Activated CD8-positive, alpha-beta T cell treated with anti-CD3 and anti-CD28 coated beads for 36 hours (primary cell): ENCODE data around the gene MYDGF. TPM values are rescaled to one million over a fixed set of nuclear protein-coding genes. Genes with fewer than 3 reads are reported as not detected.
A peak's percentile ranks its signal among the peaks of the same experiment; 100 is the strongest.

Experiments
- ATAC-seq: fragments of 200-7000 bp; cut with Tn5 transposase; one replicate; pipeline ENCODE4 v1.10.0; 2021; ENCODE audit warnings: mild to moderate bottlenecking, moderate library complexity
- CTCF ChIA-PET: fragments of 350-600 bp; sonication (Branson Sonifier 250); formaldehyde crosslinking; loops from one replicate; lab custom pipeline; 2021; ENCODE audit warnings: antibody characterized with exemption; lab: Charles Lee
- POLR2A ChIA-PET: fragments of 350-600 bp; sonication (Branson Sonifier 250); formaldehyde crosslinking; loops from one replicate; lab custom pipeline; 2021; ENCODE audit warnings: antibody characterized with exemption; lab: Charles Lee
- DNase-seq: peaks from one replicate; pipeline ENCODE4 v3.0.0-alpha.2; 2020
- H3K27ac Mint-ChIP-seq: one replicate; pipeline ENCODE4 v1.8.0; 2021; ENCODE audit warnings: mild to moderate bottlenecking, mixed read lengths
- H3K27me3 Mint-ChIP-seq: one replicate; pipeline ENCODE4 v1.8.0; 2021; ENCODE audit warnings: mixed read lengths
- H3K36me3 Mint-ChIP-seq: one replicate; pipeline ENCODE4 v1.8.0; 2021; ENCODE audit warnings: low read depth, mixed read lengths
- H3K4me1 Mint-ChIP-seq: one replicate; pipeline ENCODE4 v1.8.0; 2021; ENCODE audit warnings: low read depth, mixed read lengths
- H3K4me3 Mint-ChIP-seq: one replicate; pipeline ENCODE4 v1.8.0; 2021; ENCODE audit warnings: mild to moderate bottlenecking, moderate library complexity, mixed read lengths
- H3K9me3 Mint-ChIP-seq: one replicate; pipeline ENCODE4 v1.8.0; 2021; ENCODE audit warnings: mixed read lengths
- intact Hi-C: fragments of 100-400 bp; cut with micrococcal nuclease; formaldehyde crosslinking; loops from one replicate; pipeline ENCODE4 v1.10.0; 2022
- total RNA-seq, 2 experiments: library from RNA; stranded (reverse); gene quantifications; one replicate each; pipeline ENCODE4 v1.2.3, GENCODE V29; 2021
- TF ChIP-seq, protein P1 (sequence below): fragments of 200-600 bp; IDR thresholded peaks from one replicate; pipeline ENCODE4 v1.8.0; 2022; ENCODE audit warnings: antibody characterized with exemption, mild to moderate bottlenecking

The MYDGF gene
- total RNA-seq, 2 experiments from 2014 or later, result 58.3 to 62.1 TPM

DNA sequence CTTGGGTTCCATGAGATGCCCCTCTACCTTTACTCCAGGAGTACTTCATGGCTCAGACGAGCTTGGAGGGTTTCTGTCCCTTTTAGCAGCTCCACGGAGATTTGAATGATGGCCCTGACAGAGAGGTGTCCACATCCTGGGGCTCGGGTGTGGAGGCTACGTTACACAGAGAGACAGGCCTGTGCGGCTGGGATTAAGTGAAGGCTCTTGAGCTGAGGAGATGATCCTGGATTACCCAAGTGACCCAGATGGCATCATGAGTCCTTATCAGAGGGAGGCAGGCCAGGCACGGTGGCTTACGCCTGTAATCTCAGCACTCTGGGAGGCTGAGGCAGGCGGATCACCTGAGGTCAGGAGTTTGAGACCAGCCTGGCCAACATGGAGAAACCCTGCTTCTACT, 41.1 kb upstream of the MYDGF start:
- H3K27me3 Mint-ChIP-seq, result no peaks in the 10 kb centered on the region
- no peak overlapping the region for H3K4me3 Mint-ChIP-seq
- no peak overlapping the region for H3K27ac Mint-ChIP-seq
- peaks cover 10% of the 10 kb centered on the region for H3K4me1 Mint-ChIP-seq
- DNase-seq (no peak), ATAC-seq (no peak)
- ChIA-PET CTCF (interaction anchor here (1.5 kb wide), 1 partner anchor 99 kb away, joined by 4 read pairs; no protein-coding TSS in a partner anchor), POLR2A (no interaction called here)
- intact Hi-C loops, result no loop called here
- H3K36me3 Mint-ChIP-seq, result peaks cover 21% of the 10 kb centered on the region
- H3K9me3 Mint-ChIP-seq, result no peaks in the 10 kb centered on the region
- TF ChIP-seq, protein P1, sequence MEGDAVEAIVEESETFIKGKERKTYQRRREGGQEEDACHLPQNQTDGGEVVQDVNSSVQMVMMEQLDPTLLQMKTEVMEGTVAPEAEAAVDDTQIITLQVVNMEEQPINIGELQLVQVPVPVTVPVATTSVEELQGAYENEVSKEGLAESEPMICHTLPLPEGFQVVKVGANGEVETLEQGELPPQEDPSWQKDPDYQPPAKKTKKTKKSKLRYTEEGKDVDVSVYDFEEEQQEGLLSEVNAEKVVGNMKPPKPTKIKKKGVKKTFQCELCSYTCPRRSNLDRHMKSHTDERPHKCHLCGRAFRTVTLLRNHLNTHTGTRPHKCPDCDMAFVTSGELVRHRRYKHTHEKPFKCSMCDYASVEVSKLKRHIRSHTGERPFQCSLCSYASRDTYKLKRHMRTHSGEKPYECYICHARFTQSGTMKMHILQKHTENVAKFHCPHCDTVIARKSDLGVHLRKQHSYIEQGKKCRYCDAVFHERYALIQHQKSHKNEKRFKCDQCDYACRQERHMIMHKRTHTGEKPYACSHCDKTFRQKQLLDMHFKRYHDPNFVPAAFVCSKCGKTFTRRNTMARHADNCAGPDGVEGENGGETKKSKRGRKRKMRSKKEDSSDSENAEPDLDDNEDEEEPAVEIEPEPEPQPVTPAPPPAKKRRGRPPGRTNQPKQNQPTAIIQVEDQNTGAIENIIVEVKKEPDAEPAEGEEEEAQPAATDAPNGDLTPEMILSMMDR, result no peak

DNA sequence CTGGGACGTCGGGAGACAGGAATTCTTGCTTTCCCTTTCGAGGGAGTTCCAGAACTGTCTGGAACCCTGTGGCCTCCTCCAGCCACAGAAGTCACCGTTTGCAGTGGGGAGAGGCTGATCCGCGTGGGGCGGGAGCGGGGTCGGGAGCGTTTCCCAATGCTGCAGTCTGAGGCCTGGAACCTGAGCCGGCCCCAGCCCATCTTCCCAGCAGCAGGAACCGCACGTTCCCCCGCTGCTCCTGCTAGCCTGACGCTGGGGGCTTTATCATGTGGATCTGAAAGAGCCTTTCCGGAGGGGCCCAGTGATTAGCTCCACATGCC, 40.1 kb upstream of the MYDGF start:
- Mint-ChIP-seq H3K4me3 (no peak overlapping the region), H3K27me3 (no peaks in the 10 kb centered on the region), H3K27ac (peak overlapping the region; percentile 8), H3K9me3 (no peaks in the 10 kb centered on the region), H3K36me3 (peaks cover 18% of the 10 kb centered on the region), H3K4me1 (peaks cover 10% of the 10 kb centered on the region)
- TF ChIP-seq, protein P1, result no peak
- intact Hi-C loops, result no loop called here
- DNase-seq (no peak), ATAC-seq (no peak)
- ChIA-PET POLR2A (no interaction called here), CTCF (interaction anchor here (0.5 kb wide), 1 partner anchor 266 kb away, joined by 3 read pairs; no protein-coding TSS in a partner anchor)

DNA sequence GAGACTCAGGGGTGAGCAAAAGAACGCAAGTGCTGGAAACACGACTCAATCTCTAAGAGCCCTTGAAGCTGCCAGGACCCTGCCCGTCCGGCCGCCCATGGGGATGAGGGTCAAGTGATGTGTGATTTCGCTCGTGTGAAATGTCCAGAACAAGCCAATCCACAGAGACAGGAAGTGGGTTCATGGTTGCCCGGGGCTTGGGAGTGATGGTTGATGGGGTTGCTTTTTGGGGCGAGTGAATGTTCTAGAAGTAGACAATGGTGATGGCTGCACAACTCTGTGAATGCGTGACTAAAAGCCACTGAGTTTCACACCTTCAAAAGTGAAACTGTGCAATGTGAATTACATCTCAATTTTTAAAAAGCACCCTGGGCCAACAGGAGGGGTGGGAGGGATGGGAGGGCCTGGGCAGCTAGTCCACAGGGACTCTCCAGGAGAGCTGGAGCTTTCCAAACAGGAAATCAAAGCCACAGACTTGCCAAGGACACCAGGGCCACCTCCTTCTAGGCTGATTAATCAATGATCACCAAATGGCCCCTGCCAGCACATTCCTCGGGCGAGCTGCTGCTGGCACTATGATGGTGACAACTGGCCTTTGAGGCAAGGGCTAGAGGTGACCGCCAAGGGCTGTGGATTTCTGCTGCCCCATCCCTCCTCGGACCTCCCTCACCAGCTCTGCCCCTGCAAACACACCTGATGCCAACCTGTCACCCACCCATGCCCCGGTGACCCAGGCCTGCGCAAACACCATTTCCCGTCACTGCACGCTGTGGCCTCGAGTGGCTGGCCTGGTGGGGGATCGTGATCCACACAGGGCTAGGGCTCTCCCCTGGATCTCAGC, 39.5 kb upstream of the MYDGF start:
- no peak for ATAC-seq
- Mint-ChIP-seq H3K27me3 (no peaks in the 10 kb centered on the region), H3K9me3 (no peaks in the 10 kb centered on the region), H3K4me3 (no peak overlapping the region), H3K36me3 (peaks cover 17% of the 10 kb centered on the region), H3K27ac (peak overlapping the region; percentile 80), H3K4me1 (peaks cover 10% of the 10 kb centered on the region)
- ChIA-PET CTCF (interaction anchor here (0.5 kb wide), 1 partner anchor 267 kb away, joined by 3 read pairs; no protein-coding TSS in a partner anchor), POLR2A (no interaction called here)
- peak; percentile 5 for DNase-seq
- intact Hi-C loops, result no loop called here
- TF ChIP-seq, protein P1, result no peak

DNA sequence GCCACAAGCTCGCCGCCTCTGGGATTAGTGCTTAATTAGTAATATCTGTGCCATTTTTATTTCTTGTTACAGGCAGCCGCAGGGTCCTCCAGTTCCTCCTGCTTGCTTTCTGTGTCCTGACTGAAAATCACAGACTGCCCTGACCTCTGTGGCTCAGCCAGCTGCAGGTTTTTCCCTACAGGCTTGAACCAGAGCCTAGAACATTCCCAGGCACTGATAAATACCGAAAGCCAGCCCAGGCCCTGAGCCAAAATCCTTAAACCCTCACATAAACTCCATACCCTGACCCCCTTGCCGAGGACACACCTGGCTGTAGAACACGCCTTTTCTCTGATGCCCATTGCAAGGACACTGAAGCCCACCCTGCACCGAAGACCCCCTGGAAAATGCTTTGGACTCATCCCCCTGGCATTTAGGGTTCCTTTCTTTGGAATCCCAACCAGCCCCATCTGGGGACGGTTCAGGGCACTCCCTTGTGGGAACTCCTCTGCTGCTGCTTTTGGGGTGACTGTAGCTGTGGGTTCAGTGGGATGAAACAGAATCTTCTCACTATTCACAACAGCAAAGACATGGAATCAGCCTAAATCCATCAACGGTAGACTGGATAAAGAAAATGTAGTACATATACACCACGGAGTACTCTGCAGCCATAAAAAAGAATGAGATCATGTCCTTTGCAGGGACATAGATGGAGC, 38.0 kb upstream of the MYDGF start:
- ChIA-PET POLR2A (no interaction called here), CTCF (no interaction called here)
- no peak for DNase-seq
- peaks cover 12% of the 10 kb centered on the region for H3K36me3 Mint-ChIP-seq
- H3K27me3 Mint-ChIP-seq, result no peaks in the 10 kb centered on the region
- no peak for ATAC-seq
- H3K27ac Mint-ChIP-seq, result no peak overlapping the region
- intact Hi-C loops, result no loop called here
- H3K9me3 Mint-ChIP-seq, result no peaks in the 10 kb centered on the region
- TF ChIP-seq, protein P1, result no peak
- H3K4me1 Mint-ChIP-seq, result peaks cover 10% of the 10 kb centered on the region
- H3K4me3 Mint-ChIP-seq, result no peak overlapping the region

DNA sequence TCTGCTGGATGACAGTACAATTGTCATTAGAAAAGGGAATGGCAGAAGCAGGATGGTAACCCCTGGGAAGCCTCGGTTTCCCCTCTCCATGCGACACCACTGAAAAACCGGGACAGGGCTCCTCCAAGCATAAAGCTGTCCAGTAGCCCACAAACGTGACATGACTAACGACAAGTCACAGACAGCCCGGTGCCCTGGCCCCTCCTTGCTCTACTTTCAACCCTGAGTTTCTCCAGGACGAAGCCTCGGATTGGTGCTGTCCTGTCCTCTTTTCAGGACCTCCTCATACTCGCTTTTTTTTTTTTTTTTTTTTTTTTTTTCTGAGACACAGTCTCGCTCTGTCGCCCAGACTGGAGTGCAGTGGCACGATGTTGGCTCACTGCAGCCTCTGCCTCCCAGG, 37.2 kb upstream of the MYDGF start:
- H3K27ac Mint-ChIP-seq, result no peak overlapping the region
- ChIA-PET CTCF (no interaction called here), POLR2A (no interaction called here)
- H3K36me3 Mint-ChIP-seq, result peaks cover 17% of the 10 kb centered on the region
- no peaks in the 10 kb centered on the region for H3K27me3 Mint-ChIP-seq
- DNase-seq, result no peak
- no peak for ATAC-seq
- intact Hi-C loops, result no loop called here
- H3K4me1 Mint-ChIP-seq, result peaks cover 10% of the 10 kb centered on the region
- no peak overlapping the region for H3K4me3 Mint-ChIP-seq
- H3K9me3 Mint-ChIP-seq, result no peaks in the 10 kb centered on the region
- TF ChIP-seq, protein P1, result no peak
